Lower leg skin (tissue), 4 donors: ENCODE results near the gene CADM1. TPM values are rescaled to one million over a fixed set of nuclear protein-coding genes. Genes with fewer than 3 reads are reported as not detected.

Experiments used
- DNase-seq, 2 donors: peaks; one replicate each; pipeline ENCODE4 v3.0.0-alpha.2; 2019; ENCODE audit warnings: low spot score in 2 of 2
- H3K4me3 ChIP-seq: fragments of 200-600 bp; sonication (generic); 2 replicates; pipeline ENCODE4 v1.5.1; 2017; ENCODE audit warnings: mild to moderate bottlenecking, low read depth; ENCODE audit not compliant: poor library complexity, severe bottlenecking
- CTCF ChIP-seq, 3 donors: fragments of 450-650 bp; IDR thresholded peaks; one replicate each; pipeline ENCODE4 v1.5.1; 2016; ENCODE audit warnings: antibody characterized with exemption in 3 of 3, mild to moderate bottlenecking in 3 of 3, moderate library complexity in 2 of 3
- POLR2A ChIP-seq, 2 donors: fragments of 450-650 bp; IDR thresholded peaks; one replicate each; pipeline ENCODE4 v1.6.1; 2016 to 2017; ENCODE audit warnings: antibody characterized with exemption in 2 of 2, mild to moderate bottlenecking in 1 of 2, moderate library complexity in 1 of 2
- WGBS, 2 donors: methylation state at CpG; one replicate each; pipeline ENCODE4 v1.1.5; 2018; 5-methylcytosine and 5-hydroxymethylcytosine counted together
- intact Hi-C: fragments of 100-400 bp; cut with DNase I; formaldehyde crosslinking; loops from one replicate; pipeline ENCODE4 v1.15.0; 2023; ENCODE audit warnings: low total_unique reads
- total RNA-seq, 4 donors: library from RNA; depleted of rRNA; stranded (reverse); fragments of >200 nt; gene quantifications; one replicate each; pipeline ENCODE4 v1.1.0, GENCODE V29; 2016

The CADM1 gene
- total RNA-seq, 4 donors from 2014 or later, result 9.4 to 21.4 (median 11.8) TPM

GRCh38 chr11:115188898-115189278, 315.3 kb downstream of the CADM1 start:
- intact Hi-C loops, result no loop called here
- TF ChIP-seq POLR2A (IDR thresholded peaks at IDR 0.05), result no peak
- TF ChIP-seq CTCF (IDR thresholded peaks at IDR 0.05), result no peak
- no peak for DNase-seq
- 94 to 97% methylated on average over 4 of the region's 4 CpGs for WGBS, 2 donors
- no peak overlapping the region for H3K4me3 ChIP-seq

- no peak for TF ChIP-seq CTCF (IDR thresholded peaks at IDR 0.05)
- no peak for TF ChIP-seq POLR2A (IDR thresholded peaks at IDR 0.05)
- no peak for DNase-seq
- intact Hi-C loops, result no loop called here
- no peak overlapping the region for H3K4me3 ChIP-seq
- WGBS, 2 donors, result 78 to 85% methylated on average over 6 of the region's 6 CpGs
Observed at GRCh38 chr11:115188188-115188897, 315.9 kb downstream of the CADM1 start.

GRCh38 chr11:115185931-115186330, 318.3 kb downstream of the CADM1 start:
- no peak overlapping the region for H3K4me3 ChIP-seq
- no peak for TF ChIP-seq POLR2A (IDR thresholded peaks at IDR 0.05)
- no peak for TF ChIP-seq CTCF (IDR thresholded peaks at IDR 0.05)
- no peak for DNase-seq
- WGBS, 2 donors, result 51 to 57% methylated on average over 5 of the region's 5 CpGs
- intact Hi-C loops, result no loop called here

GRCh38 chr11:115185507-115185906, 318.7 kb downstream of the CADM1 start:
- intact Hi-C loops, result no loop called here
- 69 to 73% methylated on average over 4 of the region's 4 CpGs for WGBS, 2 donors
- no peak for DNase-seq
- TF ChIP-seq POLR2A (IDR thresholded peaks at IDR 0.05) (no peak), CTCF (IDR thresholded peaks at IDR 0.05) (no peak)
- H3K4me3 ChIP-seq, result no peak overlapping the region

GRCh38 chr11:115184901-115185300, 319.3 kb downstream of the CADM1 start:
- intact Hi-C loops, result no loop called here
- TF ChIP-seq CTCF (IDR thresholded peaks at IDR 0.05), result no peak
- TF ChIP-seq POLR2A (IDR thresholded peaks at IDR 0.05), result no peak
- DNase-seq, result no peak
- WGBS, 2 donors, result 90 to 91% methylated on average over 5 of the region's 5 CpGs
- H3K4me3 ChIP-seq, result no peak overlapping the region

GRCh38 chr11:115183830-115184229, 320.4 kb downstream of the CADM1 start:
- 84 to 86% methylated on average over 6 of the region's 6 CpGs for WGBS, 2 donors
- H3K4me3 ChIP-seq, result no peak overlapping the region
- no peak for DNase-seq
- TF ChIP-seq CTCF (IDR thresholded peaks at IDR 0.05) (no peak), POLR2A (IDR thresholded peaks at IDR 0.05) (no peak)
- intact Hi-C loops, result no loop called here
